Stimulated activated CD4-positive, alpha-beta T cell treated with anti-CD3 and anti-CD28 coated beads, Interleukin-15, amount 100 ng/mL, for 24 hours (primary cell): ENCODE measurements around the gene DEPDC1B.
"Not testable (repeated sequence)": the region's sequence is repeated elsewhere in the genome, so short reads cannot be mapped to it uniquely, and the experiment has no call there.

ENCODE experiments used
- DNase-seq: peaks from one replicate; pipeline ENCODE4 v3.0.0-alpha.2; 2020

DEPDC1B gene

GRCh38 chr5:60698336-60698735 lies 1.6 kb downstream of the DEPDC1B start:
- no peak for DNase-seq

- DNase-seq: no peak
Observed at GRCh38 chr5:60690326-60690725, 9.6 kb downstream of the DEPDC1B start.

GRCh38 chr5:60688980-60689379 lies 11.0 kb downstream of the DEPDC1B start:
- DNase-seq: no peak

GRCh38 chr5:60687927-60688720 lies 11.8 kb downstream of the DEPDC1B start:
- DNase-seq: no peak

GRCh38 chr5:60686157-60686556 lies 13.8 kb downstream of the DEPDC1B start:
- DNase-seq: no peak

GRCh38 chr5:60685700-60686099 lies 14.3 kb downstream of the DEPDC1B start:
- no peak for DNase-seq

- no peak for DNase-seq
Observed at GRCh38 chr5:60685028-60685427, 14.9 kb downstream of the DEPDC1B start.

GRCh38 chr5:60682007-60682406 lies 18.0 kb downstream of the DEPDC1B start:
- not testable (repeated sequence) for DNase-seq

- no peak for DNase-seq
Observed at GRCh38 chr5:60679816-60680215, 20.1 kb downstream of the DEPDC1B start.

GRCh38 chr5:60677850-60678664 lies 21.9 kb downstream of the DEPDC1B start:
- DNase-seq: no peak

- no peak for DNase-seq
Observed at GRCh38 chr5:60675286-60675685, 24.7 kb downstream of the DEPDC1B start.

- no peak for DNase-seq
Observed at GRCh38 chr5:60674251-60675069, 25.5 kb downstream of the DEPDC1B start.

GRCh38 chr5:60673334-60673733 lies 26.6 kb downstream of the DEPDC1B start:
- DNase-seq: no peak

- DNase-seq: no peak
Observed at GRCh38 chr5:60672693-60673264, 27.2 kb downstream of the DEPDC1B start.

GRCh38 chr5:60671899-60672692 lies 27.9 kb downstream of the DEPDC1B start:
- no peak for DNase-seq

GRCh38 chr5:60670749-60671148 lies 29.2 kb downstream of the DEPDC1B start:
- no peak for DNase-seq

GRCh38 chr5:60668686-60669304 lies 31.2 kb downstream of the DEPDC1B start:
- no peak for DNase-seq

- no peak for DNase-seq
Observed at GRCh38 chr5:60651872-60652620, 47.9 kb downstream of the DEPDC1B start.

GRCh38 chr5:60649288-60649917 lies 50.6 kb downstream of the DEPDC1B start:
- no peak for DNase-seq

GRCh38 chr5:60648175-60648574 lies 51.8 kb downstream of the DEPDC1B start:
- no peak for DNase-seq
